ENCODE data around the gene SH3TC1.

The SH3TC1 gene

DNA sequence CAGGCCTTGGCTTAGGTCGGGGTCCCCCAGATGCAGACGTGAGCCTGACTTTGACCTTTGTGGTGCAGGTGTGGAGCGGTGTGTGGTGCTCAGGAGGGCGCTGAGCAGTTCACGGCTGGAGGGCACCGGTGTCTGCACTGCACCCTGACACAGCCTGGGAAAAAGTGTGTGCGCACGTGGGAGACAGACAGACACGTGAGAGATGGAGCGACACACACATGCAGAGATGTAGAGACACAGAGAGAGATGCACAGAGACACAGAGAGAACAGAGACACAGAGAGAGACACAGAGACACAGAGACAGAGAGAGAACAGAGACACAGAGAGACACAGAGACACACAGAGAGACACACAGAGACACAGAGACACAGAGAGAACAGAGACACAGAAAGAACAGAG is 64.3 kb downstream of the SH3TC1 start:
- DNase-seq (ENCODE audit: low read depth) = no peak

- DNase-seq (ENCODE audit: low read depth) = no peak
These were observed 65.0 kb downstream of the SH3TC1 start for GRCh38 chr4:8264106-8264505.

- DNase-seq (ENCODE audit: low read depth) = no peak
These were observed 66.3 kb downstream of the SH3TC1 start for GRCh38 chr4:8265171-8265929.

GRCh38 chr4:8266088-8266487 is 67.0 kb downstream of the SH3TC1 start:
- DNase-seq (ENCODE audit: low read depth) = no peak

DNA sequence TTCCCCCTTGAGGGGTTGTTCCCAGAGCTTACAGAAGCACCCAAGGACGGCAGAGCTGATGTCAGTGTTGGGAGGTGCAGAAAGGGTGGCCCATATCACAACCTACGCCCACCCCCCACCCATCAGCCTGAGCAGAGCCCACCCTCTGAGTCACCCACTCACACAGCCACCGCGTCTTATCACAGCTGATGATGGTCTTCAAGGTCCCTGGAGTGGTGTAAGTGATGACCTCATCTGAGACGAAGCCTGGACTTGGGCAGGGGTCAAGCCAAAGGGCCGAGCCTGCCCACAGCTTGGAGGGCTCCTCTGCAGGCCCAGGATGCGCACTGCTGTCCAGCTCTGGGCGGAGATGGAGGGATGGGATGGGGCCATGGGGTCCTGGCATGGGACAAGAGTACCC is 67.4 kb downstream of the SH3TC1 start:
- DNase-seq (ENCODE audit: low read depth) = no peak

DNA sequence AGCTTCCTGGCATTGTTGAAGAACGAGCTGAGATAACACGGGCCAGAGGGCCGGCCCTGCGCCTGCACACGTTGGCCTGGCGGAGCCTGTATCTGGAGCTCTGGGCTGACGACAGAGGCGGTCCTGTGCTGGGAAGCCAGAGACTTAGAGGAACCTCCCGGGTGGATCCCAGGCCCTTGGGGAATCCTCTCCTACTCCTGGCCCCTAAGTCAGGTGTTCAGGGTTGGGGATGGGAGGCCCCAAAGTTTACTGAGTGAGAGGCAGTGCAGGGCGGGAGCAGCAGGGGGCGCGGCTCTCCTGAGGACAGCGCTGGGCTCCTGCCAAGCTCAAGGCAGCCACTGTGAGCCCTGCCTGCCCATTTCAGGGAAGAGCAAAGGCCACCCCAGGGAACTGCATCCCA is 68.0 kb downstream of the SH3TC1 start:
- no peak for DNase-seq (ENCODE audit: low read depth)

DNA sequence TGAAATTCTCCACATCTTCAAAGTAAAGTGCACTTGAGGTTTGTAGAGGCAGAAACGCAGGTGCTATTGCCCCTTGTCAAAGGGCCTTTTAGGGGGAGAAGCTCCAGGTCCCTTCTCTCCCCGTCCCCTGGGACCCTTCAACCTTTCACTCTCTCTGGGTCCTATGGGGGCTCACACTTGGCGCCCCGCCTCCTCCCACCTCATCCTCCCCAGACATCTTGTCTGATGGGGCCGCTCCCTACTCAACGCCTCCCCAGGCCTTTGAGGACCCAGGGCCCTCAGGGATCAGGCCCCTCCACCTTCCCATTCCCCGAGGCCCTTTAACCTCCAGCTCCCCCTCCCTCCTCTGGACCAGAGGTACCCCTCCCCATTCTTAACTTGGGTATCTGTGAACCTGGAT is 69.1 kb downstream of the SH3TC1 start:
- DNase-seq (ENCODE audit: low read depth) = no peak

- no peak for DNase-seq (ENCODE audit: low read depth)
These were observed 69.9 kb downstream of the SH3TC1 start for GRCh38 chr4:8268901-8269534.

DNA sequence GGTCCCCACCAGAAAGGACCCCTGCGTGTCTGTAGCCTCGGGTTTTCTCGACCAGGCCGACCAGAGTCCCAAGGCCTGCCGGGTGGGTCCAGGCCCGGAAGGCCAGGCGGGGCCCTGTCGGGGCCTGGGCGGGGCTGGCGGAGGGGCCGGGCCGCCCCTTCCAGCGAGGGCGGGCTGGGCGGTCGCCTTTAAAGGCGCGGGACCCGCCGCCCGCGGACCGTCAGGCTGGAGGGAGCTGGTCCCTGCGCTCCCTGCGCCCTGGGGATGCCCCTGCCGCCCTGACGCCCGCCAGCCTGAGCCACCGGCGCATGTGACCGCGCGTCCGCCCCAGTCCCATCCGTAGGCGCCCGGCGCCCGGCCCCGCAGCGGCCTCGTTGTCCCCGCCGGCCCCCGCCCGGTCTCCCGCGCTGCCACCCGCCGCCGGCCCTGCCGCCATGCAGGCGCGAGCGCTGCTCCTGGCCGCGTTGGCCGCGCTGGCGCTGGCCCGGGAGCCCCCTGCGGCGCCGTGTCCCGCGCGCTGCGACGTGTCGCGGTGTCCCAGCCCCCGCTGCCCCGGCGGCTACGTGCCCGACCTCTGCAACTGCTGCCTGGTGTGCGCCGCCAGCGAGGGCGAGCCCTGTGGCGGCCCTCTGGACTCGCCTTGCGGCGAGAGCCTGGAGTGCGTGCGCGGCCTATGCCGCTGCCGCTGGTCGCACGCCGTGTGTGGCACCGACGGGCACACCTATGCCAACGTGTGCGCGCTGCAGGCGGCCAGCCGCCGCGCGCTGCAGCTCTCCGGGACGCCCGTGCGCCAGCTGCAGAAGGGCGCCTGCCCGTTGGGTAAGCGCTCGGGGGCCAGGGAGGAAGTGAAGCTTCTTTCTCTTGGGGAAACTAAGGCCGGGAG is 70.7 kb downstream of the SH3TC1 start, which contains the start of gene HTRA3:
HTRA3 (plus strand) TSS at position 220 of the 883 bp plus-strand sequence; CDS start at position 435, 215 bp downstream.
- DNase-seq (ENCODE audit: low read depth) = no peak

DNA sequence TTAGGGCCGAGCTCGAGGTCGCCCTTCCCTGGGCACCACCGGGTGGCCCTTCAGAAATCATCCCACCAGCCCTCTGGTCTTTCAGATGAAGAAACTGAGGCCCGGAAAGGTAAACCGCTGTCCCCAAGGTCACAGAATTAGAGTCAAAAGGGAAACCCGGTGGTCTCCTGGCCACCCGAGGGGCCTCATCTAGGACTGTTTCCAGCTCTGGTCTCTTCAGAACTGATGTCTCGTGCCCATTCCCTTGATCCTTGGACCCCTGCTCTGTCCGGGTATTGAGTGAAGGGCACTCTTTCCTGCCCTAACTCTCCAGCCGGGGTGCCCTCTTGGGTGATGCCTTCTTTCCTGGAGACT is 71.3 kb downstream of the SH3TC1 start:
- no peak for DNase-seq (ENCODE audit: low read depth)

DNA sequence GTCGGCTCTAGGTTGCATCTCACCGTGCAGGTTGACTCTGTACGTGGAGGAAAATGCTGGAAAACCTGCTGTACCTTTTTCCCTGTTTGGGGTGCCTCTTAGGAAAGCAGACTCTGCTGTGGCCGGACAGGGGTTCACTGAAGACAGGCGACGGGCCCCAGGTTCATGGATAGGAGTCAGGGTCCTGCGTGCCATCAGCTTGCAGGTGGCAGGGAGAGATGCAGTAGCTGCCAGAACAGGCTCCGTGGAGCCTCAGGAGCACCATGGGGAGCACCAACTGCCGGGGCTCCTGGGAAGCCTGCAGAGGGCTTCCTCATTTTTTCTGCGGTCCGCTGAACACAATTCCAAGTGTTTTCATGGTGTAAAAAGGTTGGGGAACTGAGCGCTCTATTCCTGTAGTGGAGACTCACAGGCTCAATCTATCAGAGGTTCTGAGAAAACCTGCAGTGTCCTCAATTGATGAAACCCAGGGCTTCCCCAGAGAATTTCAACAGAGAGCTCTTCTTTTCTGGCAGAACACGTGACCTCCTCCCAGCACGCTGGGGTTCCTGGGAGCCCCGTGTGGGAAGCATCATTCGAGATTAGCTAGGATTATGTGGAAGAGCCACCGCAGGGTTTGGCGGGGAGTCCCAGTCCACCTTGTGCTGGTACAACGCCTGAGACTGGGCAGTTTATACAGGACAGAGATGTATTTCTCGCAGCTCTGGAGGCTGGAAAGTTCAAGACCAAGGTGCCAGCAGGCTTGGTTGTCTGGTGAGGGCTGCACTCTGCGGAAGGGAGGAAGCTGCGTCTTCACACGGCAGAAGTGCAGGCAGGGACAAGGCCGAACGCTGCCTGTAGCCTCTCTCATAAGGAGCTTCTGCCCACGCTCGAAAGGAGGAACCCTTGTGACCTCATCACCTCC is 72.1 kb downstream of the SH3TC1 start:
- no peak for DNase-seq (ENCODE audit: low read depth)

DNA sequence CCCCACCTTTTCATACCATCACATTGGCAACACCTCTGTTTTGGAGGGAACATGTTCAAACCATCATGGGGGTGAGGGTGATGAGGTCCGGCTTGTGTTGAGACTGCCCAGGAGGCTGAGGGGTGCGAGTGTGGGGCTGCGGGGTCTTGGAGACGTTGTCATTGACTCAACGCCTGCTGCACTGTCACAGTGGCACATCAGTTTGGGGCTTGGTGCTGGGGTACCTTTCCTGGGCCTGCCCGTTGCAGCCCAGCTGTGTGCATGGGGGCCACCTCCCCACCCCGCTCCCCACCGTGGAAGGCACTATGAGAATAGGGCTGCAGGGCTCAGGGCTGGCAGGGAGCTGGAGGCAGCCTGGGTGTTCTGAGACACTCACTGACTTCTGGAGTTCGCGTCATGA is 72.7 kb downstream of the SH3TC1 start:
- no peak for DNase-seq (ENCODE audit: low read depth)

DNA sequence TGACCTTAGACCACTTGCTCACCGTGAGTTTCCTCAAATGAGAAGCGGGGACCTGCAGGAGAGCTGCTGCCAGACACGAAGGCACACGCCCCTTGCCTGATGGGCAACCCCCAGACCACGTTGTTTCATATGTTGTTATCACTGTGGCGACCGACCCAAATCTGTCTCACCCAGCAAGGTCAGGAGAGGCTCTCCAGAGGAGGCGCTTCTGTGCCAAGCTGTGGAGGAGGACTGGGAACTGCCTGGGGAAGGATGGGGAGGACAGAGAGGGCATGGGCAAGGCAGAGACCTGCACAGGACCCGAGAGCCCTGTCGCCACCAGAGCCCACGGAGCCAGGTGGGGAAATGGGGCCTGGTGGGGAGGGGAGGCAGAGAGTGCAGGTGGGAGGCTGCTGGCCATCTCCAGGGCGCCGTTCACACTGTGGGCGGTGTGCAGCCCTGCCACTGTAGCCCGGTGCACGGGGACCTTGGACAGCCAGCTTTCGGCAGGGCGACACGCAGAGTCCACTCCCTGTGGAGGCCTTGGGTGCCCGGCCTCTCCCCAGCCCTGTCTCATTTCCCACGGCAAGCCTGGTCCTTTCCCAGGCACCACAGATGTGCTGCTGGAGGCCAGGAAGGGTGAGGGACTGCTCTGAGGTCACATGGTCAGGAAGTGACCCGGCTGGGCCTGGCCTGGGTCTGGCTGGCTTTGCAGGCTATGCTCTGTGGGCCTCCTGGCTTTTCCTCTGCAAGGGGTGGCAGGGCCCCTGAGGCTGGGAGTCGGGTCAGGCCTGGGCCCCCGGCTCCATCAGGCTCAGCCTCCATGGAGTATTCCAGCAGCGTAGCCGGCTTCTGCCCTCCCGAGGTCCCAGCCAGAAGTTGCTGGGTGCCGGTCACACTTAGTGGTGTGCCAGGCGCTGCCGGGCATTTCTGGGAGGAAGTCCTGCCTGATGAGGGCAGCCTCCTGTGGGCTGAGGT is 73.7 kb downstream of the SH3TC1 start:
- DNase-seq (ENCODE audit: low read depth) = no peak

- DNase-seq (ENCODE audit: low read depth) = no peak
These were observed 74.4 kb downstream of the SH3TC1 start for GRCh38 chr4:8273450-8273849.

GRCh38 chr4:8274066-8274652 is 75.1 kb downstream of the SH3TC1 start:
- DNase-seq (ENCODE audit: low read depth) = no peak

GRCh38 chr4:8274765-8275547 is 75.9 kb downstream of the SH3TC1 start:
- no peak for DNase-seq (ENCODE audit: low read depth)

DNA sequence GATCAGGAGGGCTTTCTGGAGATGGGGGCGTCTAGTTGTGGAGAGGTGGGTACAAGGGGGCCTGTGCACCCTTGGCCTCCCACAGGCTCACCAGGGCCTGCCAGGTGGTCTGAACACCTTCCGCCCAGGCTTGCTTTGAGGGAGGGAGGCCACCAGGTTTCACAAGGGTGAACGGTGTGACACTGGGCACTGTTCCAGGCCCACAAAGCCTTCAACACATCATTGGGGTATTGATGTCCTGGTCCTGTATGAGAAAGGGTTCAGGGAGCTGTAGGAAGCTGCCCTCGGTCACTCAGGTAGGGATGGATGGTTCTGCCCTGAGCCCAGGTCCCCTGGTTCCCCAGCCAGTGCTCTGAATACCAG is 76.4 kb downstream of the SH3TC1 start:
- no peak for DNase-seq (ENCODE audit: low read depth)

DNA sequence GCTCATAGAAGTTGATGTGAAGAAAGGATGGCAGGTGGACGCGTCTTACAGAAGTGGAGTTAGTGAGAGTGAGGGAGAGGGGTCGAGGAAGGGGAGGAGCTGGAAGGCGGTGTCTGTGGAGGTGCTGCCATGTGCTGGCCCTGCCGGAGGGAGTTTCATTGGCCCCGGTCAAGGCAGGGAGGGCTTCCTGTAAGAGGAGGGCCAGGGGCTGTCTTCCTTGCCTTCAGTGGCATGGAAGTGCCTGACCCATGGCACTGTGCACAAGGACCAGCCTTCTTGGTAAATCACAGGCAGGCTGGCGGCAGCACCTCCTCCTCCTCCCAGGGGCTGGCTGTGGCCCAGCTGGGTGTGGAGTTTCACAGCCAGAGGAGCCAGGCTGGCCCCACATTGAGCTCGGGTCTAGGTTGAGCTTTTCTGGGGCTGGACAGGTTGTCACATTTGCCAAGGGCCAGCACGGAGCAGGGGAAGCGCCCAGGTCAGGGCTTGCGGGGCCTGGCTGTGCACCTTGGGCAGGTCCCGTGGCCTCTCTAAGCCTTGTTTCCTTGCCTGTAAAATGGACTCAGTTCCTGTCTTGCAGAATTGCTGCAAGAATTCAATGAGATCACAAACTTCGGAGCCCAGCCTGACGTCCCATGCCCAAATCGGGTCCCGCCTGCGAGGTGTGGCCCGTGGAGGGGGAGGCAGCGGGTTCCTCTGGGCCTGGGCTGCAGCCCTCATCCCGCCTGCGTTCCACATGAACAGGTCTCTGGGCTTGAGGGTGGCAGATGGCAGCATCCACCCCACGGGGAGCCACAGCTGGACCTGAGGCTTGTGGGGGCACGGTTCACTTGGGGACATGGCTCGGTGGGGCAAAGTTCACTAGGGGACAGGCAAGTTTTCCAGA is 77.5 kb downstream of the SH3TC1 start:
- no peak for DNase-seq (ENCODE audit: low read depth)

Measured in activated T-helper 9 cell treated with anti-CD3 and anti-CD28 coated beads, Interleukin-2, amount 50 U/mL, for 16 hours (primary cell).